ENCODE measurements around the gene NBEA. TPM values are rescaled to one million over a fixed set of nuclear protein-coding genes. Genes with fewer than 3 reads are reported as not detected.

The NBEA gene
- total RNA-seq, 1 donor from 2014 or later: 12.0 TPM

GRCh38 chr13:35455022-35455421, 513.0 kb downstream of the NBEA start:
- no peaks in the 10 kb centered on the region for H3K27me3 ChIP-seq

GRCh38 chr13:35457258-35457657, 515.2 kb downstream of the NBEA start:
- Histone ChIP-seq H3K27ac (no peak overlapping the region), H3K4me1 (no peaks in the 10 kb centered on the region), H3K27me3 (no peaks in the 10 kb centered on the region), H3K4me3 (no peak overlapping the region), H3K9me3 (no peaks in the 10 kb centered on the region), H3K36me3 (peaks cover 0 to 5% of the 10 kb centered on the region in 2 donors)
- intact Hi-C loops (cut with DNase I): no loop called here
- no peak for TF ChIP-seq POLR2A (IDR thresholded peaks at IDR 0.05)
- TF ChIP-seq CTCF (IDR thresholded peaks at IDR 0.05): no peak
- TF ChIP-seq POLR2AphosphoS5 (IDR thresholded peaks at IDR 0.05; ENCODE audit: insufficient read depth in 1 of 2, low read depth in 1 of 2): no peak
- DNase-seq (ENCODE audit: extremely low spot score in 2 of 2): no peak

More at GRCh38 chr13:35455022-35455421, 513.0 kb downstream of the NBEA start:
- Histone ChIP-seq H3K36me3 (peaks cover 0 to 5% of the 10 kb centered on the region in 2 donors), H3K4me1 (no peaks in the 10 kb centered on the region), H3K4me3 (no peak overlapping the region), H3K9me3 (no peaks in the 10 kb centered on the region), H3K27ac (no peak overlapping the region)
- DNase-seq (ENCODE audit: extremely low spot score in 2 of 2): no peak
- intact Hi-C loops (cut with DNase I): no loop called here
- TF ChIP-seq CTCF (IDR thresholded peaks at IDR 0.05): no peak
- no peak for TF ChIP-seq POLR2AphosphoS5 (IDR thresholded peaks at IDR 0.05; ENCODE audit: insufficient read depth in 1 of 2, low read depth in 1 of 2)
- no peak for TF ChIP-seq POLR2A (IDR thresholded peaks at IDR 0.05)

GRCh38 chr13:35460061-35460460, 518.0 kb downstream of the NBEA start:
- Histone ChIP-seq H3K4me1 (no peaks in the 10 kb centered on the region), H3K36me3 (no peaks in the 10 kb centered on the region), H3K27me3 (no peaks in the 10 kb centered on the region), H3K9me3 (no peaks in the 10 kb centered on the region), H3K27ac (no peak overlapping the region), H3K4me3 (no peak overlapping the region)
- DNase-seq (ENCODE audit: extremely low spot score in 2 of 2): no peak
- intact Hi-C loops (cut with DNase I): no loop called here
- no peak for TF ChIP-seq POLR2AphosphoS5 (IDR thresholded peaks at IDR 0.05; ENCODE audit: insufficient read depth in 1 of 2, low read depth in 1 of 2)
- no peak for TF ChIP-seq CTCF (IDR thresholded peaks at IDR 0.05)
- TF ChIP-seq POLR2A (IDR thresholded peaks at IDR 0.05): no peak

GRCh38 chr13:35465371-35465770, 523.3 kb downstream of the NBEA start:
- H3K4me3 ChIP-seq: no peak overlapping the region
- no peaks in the 10 kb centered on the region for H3K4me1 ChIP-seq
- no peak for DNase-seq (ENCODE audit: extremely low spot score in 2 of 2)
- TF ChIP-seq POLR2AphosphoS5 (IDR thresholded peaks at IDR 0.05; ENCODE audit: insufficient read depth in 1 of 2, low read depth in 1 of 2) (no peak), POLR2A (IDR thresholded peaks at IDR 0.05) (no peak)
- no peaks in the 10 kb centered on the region for H3K9me3 ChIP-seq
- no peaks in the 10 kb centered on the region for H3K27me3 ChIP-seq
- intact Hi-C loops (cut with DNase I): no loop called here
- H3K27ac ChIP-seq: no peak overlapping the region
- H3K36me3 ChIP-seq: no peaks in the 10 kb centered on the region

- Histone ChIP-seq H3K4me3 (no peak overlapping the region), H3K4me1 (no peaks in the 10 kb centered on the region), H3K9me3 (no peaks in the 10 kb centered on the region), H3K36me3 (no peaks in the 10 kb centered on the region), H3K27ac (no peak overlapping the region), H3K27me3 (no peaks in the 10 kb centered on the region)
- intact Hi-C loops (cut with DNase I): no loop called here
- no peak for DNase-seq (ENCODE audit: extremely low spot score in 2 of 2)
- TF ChIP-seq POLR2A (IDR thresholded peaks at IDR 0.05) (no peak), POLR2AphosphoS5 (IDR thresholded peaks at IDR 0.05; ENCODE audit: insufficient read depth in 1 of 2, low read depth in 1 of 2) (no peak), CTCF (IDR thresholded peaks at IDR 0.05) (no peak)
Measured at GRCh38 chr13:35468195-35468594, 526.1 kb downstream of the NBEA start.

Measured in vagina (tissue), 2 donors.